Gastrocnemius medialis (tissue), 4 donors: ENCODE data around the gene PARP15. TPM values are rescaled to one million over a fixed set of nuclear protein-coding genes. Genes with fewer than 3 reads are reported as not detected.

Experiments
- ATAC-seq, 2 donors: fragments of 150-250 bp; one replicate each; pipeline ENCODE4 v1.9.1; 2016
- DNase-seq, 2 donors: peaks; one replicate each; pipeline ENCODE4 v3.0.0-alpha.2; 2019
- H3K27ac ChIP-seq, 4 donors: fragments of 200-600 bp; sonication (generic); 1 replicate in 1 of 4; 2 replicates in 3 of 4; pipeline ENCODE4 v1.5.1; 2016 to 2018; ENCODE audit warnings: mild to moderate bottlenecking in 2 of 4, moderate library complexity in 1 of 4
- H3K27me3 ChIP-seq, 3 donors: fragments of 200-600 bp; sonication (generic) in 2 of 3; 1 replicate in 1 of 3; 2 replicates in 2 of 3; pipeline versions ENCODE4 v1.5.1 to v1.6.0; 2016 to 2019; ENCODE audit warnings: mild to moderate bottlenecking in 1 of 3, moderate library complexity in 1 of 3
- H3K36me3 ChIP-seq, 2 donors: fragments of 200-600 bp; sonication (generic) in 1 of 2; one replicate each; pipeline ENCODE4 v1.5.1; 2017 to 2018
- H3K4me1 ChIP-seq, 2 donors: fragments of 200-600 bp; sonication (generic) in 1 of 2; one replicate each; pipeline ENCODE4 v1.5.1; 2016 to 2017; ENCODE audit warnings: mild to moderate bottlenecking in 2 of 2
- H3K4me3 ChIP-seq, 4 donors: fragments of 200-600 bp; sonication (generic) in 3 of 4; 1 replicate in 1 of 4; 2 replicates in 3 of 4; pipeline ENCODE4 v1.5.1; 2016 to 2019; ENCODE audit warnings: mild to moderate bottlenecking in 2 of 4
- H3K9me3 ChIP-seq, 3 donors: fragments of 200-600 bp; sonication (generic) in 2 of 3; 1 replicate in 1 of 3; 2 replicates in 2 of 3; pipeline ENCODE4 v1.5.1; 2016 to 2019
- POLR2A ChIP-seq, 2 donors: fragments of 450-650 bp; IDR thresholded peaks; one replicate each; pipeline ENCODE4 v1.6.1; 2017; ENCODE audit warnings: antibody characterized with exemption in 2 of 2, mild to moderate bottlenecking in 2 of 2, moderate library complexity in 2 of 2
- in situ Hi-C, 4 donors: fragments of 200-750 bp; cut with MboI; loops; one replicate each; pipeline versions ENCODE4 v1.15.0 to v1.8.0; 2017; ENCODE audit warnings: low sequenced_read_pairs in 4 of 4
- intact Hi-C: fragments of 100-400 bp; cut with DNase I; formaldehyde crosslinking; loops from one replicate; pipeline ENCODE4 v1.15.1; 2023; ENCODE audit warnings: low total_unique reads
- total RNA-seq, 4 donors: library from RNA; depleted of rRNA; stranded (reverse); fragments of >200 nt; gene quantifications; one replicate each; pipeline versions ENCODE4 v1.1.0 to v1.2.3, GENCODE V29; 2016
- TF ChIP-seq, protein P1 (sequence below), 5 experiments: fragments of 450-650 bp in 3 of 5; fragments of 200-600 bp in 2 of 5; sonication (generic) in 2 of 5; IDR thresholded peaks in 4 of 5; conservative IDR thresholded peaks in 1 of 5; 1 replicate in 4 of 5; 2 replicates in 1 of 5; pipeline ENCODE4 v1.5.1; 2016 to 2019; ENCODE audit warnings: antibody characterized with exemption in 5 of 5, mild to moderate bottlenecking in 3 of 5, moderate library complexity in 3 of 5

The PARP15 gene
- total RNA-seq, 4 donors from 2014 or later: 0.16 to 0.51 TPM; not detected in 2

DNA sequence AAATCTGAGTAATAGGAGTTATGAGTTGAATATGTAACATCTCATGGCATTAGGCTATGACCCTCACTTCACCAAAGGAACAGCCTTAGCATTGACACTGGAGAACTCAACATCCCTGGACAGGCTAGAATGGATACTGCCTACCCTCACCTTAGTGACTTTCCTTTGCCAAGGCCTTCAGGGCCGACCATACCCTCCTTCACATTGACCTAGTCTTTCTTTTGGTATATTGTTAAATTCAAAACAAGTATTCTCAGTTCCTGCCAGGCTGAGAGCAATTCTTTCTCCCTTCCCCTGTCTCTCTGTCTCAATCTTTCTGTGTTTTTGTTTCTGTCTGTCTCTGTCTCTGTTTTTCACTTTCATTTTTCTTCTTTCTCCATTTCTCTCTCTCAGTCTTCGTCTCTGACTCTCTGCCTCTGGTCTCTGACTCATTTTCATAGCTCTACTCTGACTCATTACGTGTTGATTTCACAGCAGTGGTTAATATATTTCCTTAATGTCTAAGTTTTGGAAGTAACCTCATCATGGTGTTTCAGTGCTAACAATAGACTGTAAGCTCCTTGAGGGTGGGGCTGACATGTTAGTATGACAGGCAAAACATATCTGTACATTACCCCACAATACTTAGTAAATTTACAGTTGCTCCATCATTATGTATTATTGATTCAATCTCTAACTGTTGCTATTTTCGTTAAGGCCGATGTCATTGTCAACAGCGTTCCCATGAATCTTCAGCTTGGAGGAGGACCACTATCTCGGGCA is 32.5 kb downstream of the PARP15 start:
- Histone ChIP-seq H3K4me1 (no peaks in the 10 kb centered on the region), H3K4me3 (no peak overlapping the region), H3K27ac (no peak overlapping the region), H3K36me3 (no peaks in the 10 kb centered on the region), H3K9me3 (no peaks in the 10 kb centered on the region), H3K27me3 (no peaks in the 10 kb centered on the region)
- in situ Hi-C loops (no loop called here), intact Hi-C loops (no loop called here)
- ATAC-seq: no peak
- TF ChIP-seq, protein P1, sequence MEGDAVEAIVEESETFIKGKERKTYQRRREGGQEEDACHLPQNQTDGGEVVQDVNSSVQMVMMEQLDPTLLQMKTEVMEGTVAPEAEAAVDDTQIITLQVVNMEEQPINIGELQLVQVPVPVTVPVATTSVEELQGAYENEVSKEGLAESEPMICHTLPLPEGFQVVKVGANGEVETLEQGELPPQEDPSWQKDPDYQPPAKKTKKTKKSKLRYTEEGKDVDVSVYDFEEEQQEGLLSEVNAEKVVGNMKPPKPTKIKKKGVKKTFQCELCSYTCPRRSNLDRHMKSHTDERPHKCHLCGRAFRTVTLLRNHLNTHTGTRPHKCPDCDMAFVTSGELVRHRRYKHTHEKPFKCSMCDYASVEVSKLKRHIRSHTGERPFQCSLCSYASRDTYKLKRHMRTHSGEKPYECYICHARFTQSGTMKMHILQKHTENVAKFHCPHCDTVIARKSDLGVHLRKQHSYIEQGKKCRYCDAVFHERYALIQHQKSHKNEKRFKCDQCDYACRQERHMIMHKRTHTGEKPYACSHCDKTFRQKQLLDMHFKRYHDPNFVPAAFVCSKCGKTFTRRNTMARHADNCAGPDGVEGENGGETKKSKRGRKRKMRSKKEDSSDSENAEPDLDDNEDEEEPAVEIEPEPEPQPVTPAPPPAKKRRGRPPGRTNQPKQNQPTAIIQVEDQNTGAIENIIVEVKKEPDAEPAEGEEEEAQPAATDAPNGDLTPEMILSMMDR (IDR thresholded peaks at IDR 0.05 in 4 of 5, conservative IDR thresholded peaks at IDR 0.05 in 1 of 5): no peak
- no peak for TF ChIP-seq POLR2A (IDR thresholded peaks at IDR 0.05)
- DNase-seq: no peak

DNA sequence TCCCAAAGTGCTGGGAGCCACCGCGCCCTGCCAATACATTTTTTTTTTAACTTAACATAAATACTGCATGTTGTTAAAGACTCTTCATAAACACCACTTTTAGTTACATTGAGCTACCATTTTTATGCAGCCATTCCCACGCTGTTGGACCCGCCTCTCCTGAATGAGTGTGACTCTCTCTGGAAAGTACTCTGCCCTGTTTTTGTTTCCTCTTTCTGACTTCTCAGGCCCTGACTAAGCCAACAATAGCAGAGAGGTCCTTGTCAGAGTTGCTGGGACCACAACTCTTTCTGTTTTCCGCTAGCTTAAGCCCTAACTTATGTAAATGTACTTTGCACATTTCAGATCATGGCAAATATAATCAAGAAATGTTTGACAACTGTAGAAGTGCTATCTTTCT is 35.2 kb downstream of the PARP15 start:
- Histone ChIP-seq H3K27me3 (no peaks in the 10 kb centered on the region), H3K36me3 (no peaks in the 10 kb centered on the region), H3K4me3 (no peak overlapping the region), H3K27ac (no peak overlapping the region), H3K4me1 (no peaks in the 10 kb centered on the region), H3K9me3 (no peaks in the 10 kb centered on the region)
- in situ Hi-C loops (no loop called here), intact Hi-C loops (no loop called here)
- TF ChIP-seq, protein P1 (IDR thresholded peaks at IDR 0.05 in 4 of 5, conservative IDR thresholded peaks at IDR 0.05 in 1 of 5): no peak
- TF ChIP-seq POLR2A (IDR thresholded peaks at IDR 0.05): no peak
- DNase-seq (no peak), ATAC-seq (no peak)

DNA sequence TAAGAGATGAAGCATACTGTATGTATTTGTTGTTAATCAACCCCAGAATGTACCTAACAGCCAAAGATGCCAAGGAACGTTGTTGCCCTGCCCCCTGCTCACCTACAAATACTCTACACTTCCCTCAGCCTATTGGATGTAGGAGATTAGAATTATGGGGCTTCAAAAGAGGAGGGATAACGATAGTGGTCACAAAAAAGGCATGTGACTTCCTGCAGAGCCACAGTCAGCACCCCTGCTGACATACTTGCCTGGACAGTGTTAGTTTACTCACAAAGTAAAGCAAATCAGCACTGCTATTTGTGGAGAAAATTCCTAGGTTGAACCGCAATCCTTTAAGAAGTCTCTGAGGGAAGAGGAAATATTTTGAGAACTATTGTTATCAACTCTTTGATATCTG is 37.9 kb downstream of the PARP15 start:
- Histone ChIP-seq H3K4me3 (no peak overlapping the region), H3K27me3 (no peaks in the 10 kb centered on the region), H3K4me1 (no peaks in the 10 kb centered on the region), H3K9me3 (no peaks in the 10 kb centered on the region), H3K27ac (no peak overlapping the region), H3K36me3 (no peaks in the 10 kb centered on the region)
- DNase-seq (no peak), ATAC-seq (no peak)
- intact Hi-C loops (no loop called here), in situ Hi-C loops (no loop called here)
- TF ChIP-seq, protein P1 (IDR thresholded peaks at IDR 0.05 in 4 of 5, conservative IDR thresholded peaks at IDR 0.05 in 1 of 5): no peak
- no peak for TF ChIP-seq POLR2A (IDR thresholded peaks at IDR 0.05)

DNA sequence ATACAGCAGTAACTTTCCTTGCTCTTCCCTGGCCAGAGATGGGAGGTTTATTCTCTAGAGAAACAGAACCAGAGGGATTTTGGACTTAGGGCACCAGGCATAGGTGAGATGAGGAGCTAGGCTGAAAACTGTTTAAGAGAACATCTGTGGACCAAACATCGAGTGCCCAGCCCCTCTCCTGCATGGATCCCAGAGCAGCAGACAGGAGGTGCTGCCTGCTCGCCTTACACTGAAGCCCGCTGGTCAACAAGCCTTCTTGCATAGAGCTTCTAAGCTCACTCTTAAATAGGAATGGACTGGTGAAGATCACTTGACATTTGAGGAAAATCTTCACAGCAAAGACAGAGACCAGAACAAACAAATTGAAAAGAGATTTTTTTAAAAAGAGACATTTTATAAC is 41.2 kb downstream of the PARP15 start:
- Histone ChIP-seq H3K36me3 (no peaks in the 10 kb centered on the region), H3K4me1 (no peaks in the 10 kb centered on the region), H3K4me3 (no peak overlapping the region), H3K9me3 (no peaks in the 10 kb centered on the region), H3K27ac (no peak overlapping the region), H3K27me3 (no peaks in the 10 kb centered on the region)
- in situ Hi-C loops (no loop called here), intact Hi-C loops (no loop called here)
- no peak for TF ChIP-seq POLR2A (IDR thresholded peaks at IDR 0.05)
- TF ChIP-seq, protein P1 (IDR thresholded peaks at IDR 0.05 in 4 of 5, conservative IDR thresholded peaks at IDR 0.05 in 1 of 5): no peak
- ATAC-seq: no peak
- no peak for DNase-seq

DNA sequence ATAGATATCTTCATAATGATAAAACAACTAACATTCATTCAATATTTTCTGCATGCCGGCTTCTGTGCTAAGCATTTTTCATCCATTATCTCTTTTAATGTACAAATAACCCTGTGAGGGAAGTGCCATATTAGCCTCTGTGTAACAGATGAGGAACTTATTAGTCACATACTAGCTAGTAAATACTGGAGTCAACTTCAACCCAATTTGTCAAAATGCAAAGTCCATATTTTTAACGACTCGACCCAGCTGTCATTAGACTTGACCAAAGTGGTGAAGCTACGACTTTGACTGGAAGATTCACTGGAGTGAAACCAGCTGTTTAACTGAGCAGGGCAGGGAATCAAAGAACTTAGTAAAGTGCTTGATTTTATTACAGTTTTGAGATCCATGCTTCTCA is 41.6 kb downstream of the PARP15 start:
- H3K4me3 ChIP-seq: no peak overlapping the region
- H3K27me3 ChIP-seq: no peaks in the 10 kb centered on the region
- H3K27ac ChIP-seq: no peak overlapping the region
- ATAC-seq (no peak), DNase-seq (no peak)
- no peaks in the 10 kb centered on the region for H3K9me3 ChIP-seq
- H3K4me1 ChIP-seq: no peaks in the 10 kb centered on the region
- in situ Hi-C loops: no loop called here
- H3K36me3 ChIP-seq: no peaks in the 10 kb centered on the region
- intact Hi-C loops: no loop called here
- TF ChIP-seq, protein P1 (IDR thresholded peaks at IDR 0.05 in 4 of 5, conservative IDR thresholded peaks at IDR 0.05 in 1 of 5): no peak
- TF ChIP-seq POLR2A (IDR thresholded peaks at IDR 0.05): no peak
